ENCODE data around the gene SLC35D1.

SLC35D1 gene

GRCh38 chr1:67040405-67040804 is 13.5 kb downstream of the SLC35D1 start:
- no peak for TF ChIP-seq CTCF (conservative IDR thresholded peaks at IDR 0.05; ENCODE audit: low read depth, low read length)
- H3K79me2 ChIP-seq (ENCODE audit: insufficient read depth, low read depth), result no peaks in the 10 kb centered on the region
- no peak overlapping the region for H3K4me3 ChIP-seq (IDR thresholded peaks at IDR 0.05; ENCODE audit: insufficient read depth, low read depth, low read length)
- no peak overlapping the region for H3K4me2 ChIP-seq
- no peaks in the 10 kb centered on the region for H4K20me1 ChIP-seq (ENCODE audit: insufficient read depth)
- H3K4me1 ChIP-seq (ENCODE audit: low read depth, poor library complexity, severe bottlenecking), result no peaks in the 10 kb centered on the region
- no peak overlapping the region for H3K9ac ChIP-seq
- peaks cover 3% of the 10 kb centered on the region; the same call in 1 of the 2 replicates for H3K36me3 ChIP-seq (ENCODE audit: insufficient read depth)
- H3K27me3 ChIP-seq (ENCODE audit: insufficient read depth, low read depth), result no peaks in the 10 kb centered on the region
- H3K27ac ChIP-seq, result no peak overlapping the region
- H2AFZ ChIP-seq (ENCODE audit: low read depth), result no peak overlapping the region

GRCh38 chr1:67031859-67032247 is 22.1 kb downstream of the SLC35D1 start:
- Histone ChIP-seq H4K20me1 (ENCODE audit: insufficient read depth) (no peaks in the 10 kb centered on the region), H3K27ac (no peak overlapping the region), H3K4me2 (no peak overlapping the region), H3K36me3 (ENCODE audit: insufficient read depth) (no peaks in the 10 kb centered on the region), H3K27me3 (ENCODE audit: insufficient read depth, low read depth) (no peaks in the 10 kb centered on the region), H3K4me3 (IDR thresholded peaks at IDR 0.05; ENCODE audit: insufficient read depth, low read depth, low read length) (no peak overlapping the region), H3K9ac (no peak overlapping the region), H2AFZ (ENCODE audit: low read depth) (no peak overlapping the region), H3K4me1 (ENCODE audit: low read depth, poor library complexity, severe bottlenecking) (no peaks in the 10 kb centered on the region), H3K79me2 (ENCODE audit: insufficient read depth, low read depth) (no peaks in the 10 kb centered on the region)
- no peak for TF ChIP-seq CTCF (conservative IDR thresholded peaks at IDR 0.05; ENCODE audit: low read depth, low read length)

- H3K4me3 ChIP-seq (IDR thresholded peaks at IDR 0.05; ENCODE audit: insufficient read depth, low read depth, low read length), result no peak overlapping the region
- H4K20me1 ChIP-seq (ENCODE audit: insufficient read depth), result no peaks in the 10 kb centered on the region
- H3K27me3 ChIP-seq (ENCODE audit: insufficient read depth, low read depth), result no peaks in the 10 kb centered on the region
- no peaks in the 10 kb centered on the region for H3K4me1 ChIP-seq (ENCODE audit: low read depth, poor library complexity, severe bottlenecking)
- no peak overlapping the region for H2AFZ ChIP-seq (ENCODE audit: low read depth)
- TF ChIP-seq CTCF (conservative IDR thresholded peaks at IDR 0.05; ENCODE audit: low read depth, low read length), result no peak
- H3K79me2 ChIP-seq (ENCODE audit: insufficient read depth, low read depth), result no peaks in the 10 kb centered on the region
- H3K27ac ChIP-seq, result no peak overlapping the region
- no peaks in the 10 kb centered on the region for H3K36me3 ChIP-seq (ENCODE audit: insufficient read depth)
- H3K4me2 ChIP-seq, result no peak overlapping the region
- no peak overlapping the region for H3K9ac ChIP-seq
These were observed 22.7 kb downstream of the SLC35D1 start for GRCh38 chr1:67031121-67031858.

GRCh38 chr1:67029472-67029871 is 24.5 kb downstream of the SLC35D1 start:
- no peak overlapping the region for H3K9ac ChIP-seq
- H3K79me2 ChIP-seq (ENCODE audit: insufficient read depth, low read depth), result no peaks in the 10 kb centered on the region
- no peak overlapping the region for H2AFZ ChIP-seq (ENCODE audit: low read depth)
- H3K27ac ChIP-seq, result no peak overlapping the region
- no peak for TF ChIP-seq CTCF (conservative IDR thresholded peaks at IDR 0.05; ENCODE audit: low read depth, low read length)
- H4K20me1 ChIP-seq (ENCODE audit: insufficient read depth), result no peaks in the 10 kb centered on the region
- no peak overlapping the region for H3K4me3 ChIP-seq (IDR thresholded peaks at IDR 0.05; ENCODE audit: insufficient read depth, low read depth, low read length)
- no peaks in the 10 kb centered on the region for H3K36me3 ChIP-seq (ENCODE audit: insufficient read depth)
- H3K27me3 ChIP-seq (ENCODE audit: insufficient read depth, low read depth), result no peaks in the 10 kb centered on the region
- H3K4me1 ChIP-seq (ENCODE audit: low read depth, poor library complexity, severe bottlenecking), result no peaks in the 10 kb centered on the region
- H3K4me2 ChIP-seq, result no peak overlapping the region
